H1 (cell line): ENCODE data around the gene GRID1. TPM values are rescaled to one million over a fixed set of nuclear protein-coding genes. Genes with fewer than 3 reads are reported as not detected.

Source experiments
- CTCF ChIA-PET: fragments of 300-600 bp; sonication (Branson Sonifier 250); formaldehyde crosslinking; loops from one replicate; lab custom pipeline; 2021; ENCODE audit not compliant: partially characterized antibody; lab: Charles Lee
- POLR2A ChIA-PET: fragments of 300-600 bp; sonication (Branson Sonifier 250); formaldehyde crosslinking; loops from one replicate; lab custom pipeline; 2021; ENCODE audit warnings: inconsistent platforms; ENCODE audit not compliant: partially characterized antibody; lab: Charles Lee
- DNase-seq, 2 experiments: peaks; one replicate each; pipeline versions ENCODE4 v3.0.0 to v3.0.0-alpha.2; 2010 to 2022; ENCODE audit warnings: low spot score in 2 of 2, low read depth in 1 of 2, mixed read lengths in 1 of 2
- FAIRE-seq: peaks from 2 replicates; lab custom pipeline; 2011; peaks lifted over from hg19 to GRCh38; lab: Jason Lieb, UNC
- H2AFZ ChIP-seq: 2 replicates; pipeline ENCODE4 v1.8.1; 2012; ENCODE audit warnings: low read length, inconsistent platforms
- H2AK5ac ChIP-seq: 2 replicates; pipeline ENCODE4 v1.6.1; 2013; ENCODE audit warnings: low read depth, low read length
- H2BK120ac ChIP-seq: replicated peaks from 2 replicates; pipeline ENCODE3; 2013; ENCODE audit warnings: low read depth, low read length, inconsistent platforms
- H2BK12ac ChIP-seq: 2 replicates; pipeline ENCODE4 v1.6.1; 2013; ENCODE audit warnings: low read depth, low read length
- H2BK15ac ChIP-seq: 2 replicates; pipeline ENCODE4 v1.6.1; 2013; ENCODE audit warnings: low read length
- H2BK20ac ChIP-seq: 2 replicates; pipeline ENCODE4 v1.6.1; 2013; ENCODE audit warnings: low read length
- H2BK5ac ChIP-seq: 2 replicates; pipeline ENCODE4 v1.6.1; 2013; ENCODE audit warnings: low read depth, low read length
- H3K14ac ChIP-seq: 2 replicates; pipeline ENCODE4 v1.6.1; 2013; ENCODE audit warnings: inconsistent platforms; ENCODE audit not compliant: insufficient read length
- H3K18ac ChIP-seq: 2 replicates; pipeline ENCODE4 v1.6.1; 2013; ENCODE audit warnings: low read length; ENCODE audit errors: extremely low read depth
- H3K23ac ChIP-seq: 2 replicates; pipeline ENCODE4 v1.6.1; 2013; ENCODE audit warnings: inconsistent platforms; ENCODE audit not compliant: insufficient read length
- H3K23me2 ChIP-seq: 2 replicates; pipeline ENCODE4 v1.6.1; 2013; ENCODE audit warnings: low read depth, low read length
- H3K27ac ChIP-seq: 2 replicates; pipeline ENCODE4 v1.6.1; 2011; ENCODE audit warnings: low read depth, low read length, inconsistent platforms
- H3K27me3 ChIP-seq, 4 experiments: replicated peaks in 1 of 4; 1 replicate in 1 of 4; 2 replicates in 3 of 4; pipeline versions ENCODE4 v1.6.1 to v1.8.1; 2011 to 2013; ENCODE audit warnings: low read length in 3 of 4, mild to moderate bottlenecking in 3 of 4, inconsistent platforms in 2 of 4, mixed read lengths in 2 of 4, moderate library complexity in 1 of 4; ENCODE audit not compliant: control insufficient read depth in 3 of 4, insufficient read depth in 3 of 4; ENCODE audit errors: extremely low read depth in 1 of 4
- H3K36me3 ChIP-seq, 4 experiments: 2 replicates each; pipeline versions ENCODE4 v1.6.1 to v1.8.1; 2011 to 2013; ENCODE audit warnings: mild to moderate bottlenecking in 4 of 4, low read length in 3 of 4, moderate library complexity in 2 of 4, control low read depth in 1 of 4, inconsistent platforms in 1 of 4; ENCODE audit not compliant: insufficient read depth in 4 of 4, control insufficient read depth in 2 of 4
- H3K4ac ChIP-seq: replicated peaks from 2 replicates; pipeline ENCODE3; 2013; ENCODE audit warnings: low read length, low read depth, mixed read lengths, inconsistent platforms; ENCODE audit not compliant: insufficient read length
- H3K4me1 ChIP-seq, 4 experiments: replicated peaks in 1 of 4; 1 replicate in 1 of 4; 2 replicates in 3 of 4; pipeline versions ENCODE4 v1.6.1 to v1.8.1; 2011 to 2013; ENCODE audit warnings: low read length in 3 of 4, inconsistent platforms in 2 of 4, mixed read lengths in 1 of 4; ENCODE audit not compliant: insufficient read depth in 4 of 4, control insufficient read depth in 3 of 4
- H3K4me2 ChIP-seq, 2 experiments: 2 replicates each; pipeline versions ENCODE4 v1.6.1 to v1.8.1; 2011 to 2013; ENCODE audit warnings: low read depth in 2 of 2, low read length in 2 of 2, control low read depth in 1 of 2, inconsistent platforms in 1 of 2, mild to moderate bottlenecking in 1 of 2; ENCODE audit not compliant: insufficient read depth in 1 of 2
- H3K4me3 ChIP-seq, 4 experiments: fragments of 200-600, 300-600 bp in 1 of 4; sonication (generic), shearing (Covaris generic), sonication (Bioruptor Twin) in 1 of 4; 2 replicates each; pipeline versions ENCODE4 v1.5.1 to v1.8.1; 2011 to 2016; ENCODE audit warnings: low read length in 4 of 4, low read depth in 3 of 4, control low read depth in 2 of 4, inconsistent platforms in 2 of 4, mild to moderate bottlenecking in 2 of 4, mixed read lengths in 1 of 4, moderate library complexity in 1 of 4; ENCODE audit not compliant: insufficient read depth in 2 of 4; ENCODE audit errors: extremely low read depth in 1 of 4
- H3K56ac ChIP-seq: replicated peaks from 2 replicates; pipeline ENCODE3; 2013; ENCODE audit warnings: low read depth, mild to moderate bottlenecking, mixed read lengths, low read length, inconsistent platforms; ENCODE audit not compliant: insufficient read length
- H3K79me1 ChIP-seq: 2 replicates; pipeline ENCODE4 v1.6.1; 2013; ENCODE audit warnings: low read depth, low read length, control low read depth
- H3K79me2 ChIP-seq, 2 experiments: 2 replicates each; pipeline versions ENCODE4 v1.6.1 to v1.8.1; 2012 to 2013; ENCODE audit warnings: low read length in 2 of 2, mild to moderate bottlenecking in 2 of 2, inconsistent platforms in 1 of 2; ENCODE audit not compliant: insufficient read depth in 2 of 2, control insufficient read depth in 1 of 2
- H3K9ac ChIP-seq, 4 experiments: replicated peaks in 1 of 4; 1 replicate in 1 of 4; 2 replicates in 3 of 4; pipeline versions ENCODE4 v1.6.1 to v1.8.1; 2011 to 2013; ENCODE audit warnings: low read depth in 3 of 4, low read length in 3 of 4, control low read depth in 2 of 4, mild to moderate bottlenecking in 2 of 4, moderate library complexity in 2 of 4, inconsistent platforms in 1 of 4; ENCODE audit errors: extremely low read depth in 1 of 4
- H3K9me3 ChIP-seq, 2 experiments: 2 replicates each; pipeline versions ENCODE4 v1.6.1 to v1.8.1; 2012 to 2013; ENCODE audit warnings: mild to moderate bottlenecking in 2 of 2, moderate library complexity in 2 of 2, control low read depth in 1 of 2, inconsistent platforms in 1 of 2, low read depth in 1 of 2, low read length in 1 of 2, mixed read lengths in 1 of 2; ENCODE audit not compliant: insufficient read depth in 2 of 2
- H4K20me1 ChIP-seq, 2 experiments: replicated peaks in 1 of 2; 2 replicates each; pipeline versions ENCODE3 to v1.8.1; 2011 to 2013; ENCODE audit warnings: inconsistent platforms in 2 of 2, low read length in 2 of 2, mild to moderate bottlenecking in 1 of 2; ENCODE audit not compliant: insufficient read depth in 2 of 2, control insufficient read depth in 1 of 2
- H4K5ac ChIP-seq: 2 replicates; pipeline ENCODE4 v1.6.1; 2013; ENCODE audit warnings: low read length, low read depth, mixed read lengths, inconsistent platforms; ENCODE audit not compliant: insufficient read length
- H4K8ac ChIP-seq: 2 replicates; pipeline ENCODE4 v1.8.0; 2013; ENCODE audit warnings: mild to moderate bottlenecking, moderate library complexity, low read length, inconsistent platforms; ENCODE audit not compliant: insufficient read depth; ENCODE audit errors: extremely low read depth
- H4K91ac ChIP-seq: replicated peaks from 2 replicates; pipeline ENCODE3; 2013; ENCODE audit warnings: low read length, mixed read lengths, inconsistent platforms; ENCODE audit not compliant: insufficient read length
- CHD1 ChIP-seq: IDR thresholded peaks from 2 replicates; pipeline ENCODE4 v1.6.1; 2012; ENCODE audit warnings: low read depth, low read length, improper control_type of control experiment
- CREB1 ChIP-seq: IDR thresholded peaks from 2 replicates; pipeline ENCODE4 v1.6.1; 2012; ENCODE audit warnings: inconsistent platforms
- CTBP2 ChIP-seq: IDR thresholded peaks from 2 replicates; pipeline ENCODE4 v1.7.0; 2011; ENCODE audit warnings: borderline replicate concordance, mild to moderate bottlenecking, moderate library complexity, mixed read lengths, low read length; ENCODE audit not compliant: insufficient read depth, insufficient read length
- EP300 ChIP-seq, 2 experiments: IDR thresholded peaks; 1 replicate in 1 of 2; 2 replicates in 1 of 2; pipeline ENCODE4 v1.6.1; 2011 to 2012; ENCODE audit warnings: low read depth in 2 of 2, low read length in 2 of 2, mild to moderate bottlenecking in 2 of 2, borderline replicate concordance in 1 of 2, inconsistent platforms in 1 of 2, moderate library complexity in 1 of 2
- EZH2 ChIP-seq: fragments of 200-600 bp; sonication (generic); IDR thresholded peaks from 2 replicates; pipeline ENCODE4 v1.7.1; 2012; ENCODE audit warnings: low read depth, mild to moderate bottlenecking, moderate library complexity, low read length, inconsistent platforms; ENCODE audit not compliant: severe bottlenecking
- FOSL1 ChIP-seq: IDR thresholded peaks from 2 replicates; pipeline ENCODE4 v1.6.1; 2011; ENCODE audit warnings: mild to moderate bottlenecking, low read depth, low read length, moderate library complexity; ENCODE audit not compliant: insufficient read depth
- JUND ChIP-seq: IDR thresholded peaks from 2 replicates; pipeline ENCODE4 v1.6.1; 2011; ENCODE audit warnings: mild to moderate bottlenecking, improper control_type of control experiment, low read length
- MAX ChIP-seq: IDR thresholded peaks from 2 replicates; pipeline ENCODE4 v1.6.1; 2012; ENCODE audit warnings: inconsistent platforms
- RFX5 ChIP-seq: IDR thresholded peaks from 2 replicates; pipeline ENCODE4 v1.6.1; 2011; ENCODE audit warnings: low read depth, low read length, improper control_type of control experiment, borderline replicate concordance
- RNF2 ChIP-seq: fragments of 200-900, 300-1000 bp; sonication (generic); IDR thresholded peaks from 2 replicates; pipeline ENCODE4 v1.7.1; 2016; ENCODE audit warnings: borderline replicate concordance, low read depth, mild to moderate bottlenecking, antibody characterized with exemption, low read length; ENCODE audit not compliant: poor library complexity, severe bottlenecking; ENCODE audit errors: missing control alignments
- SRF ChIP-seq: IDR thresholded peaks from 2 replicates; pipeline ENCODE4 v1.6.1; 2011; ENCODE audit warnings: mild to moderate bottlenecking, low read depth, low read length, moderate library complexity
- TAF7 ChIP-seq: optimal IDR thresholded peaks from 2 replicates; pipeline ENCODE3; 2011; ENCODE audit warnings: low read depth, mild to moderate bottlenecking, inconsistent platforms, low read length, moderate library complexity, borderline replicate concordance
- TCF12 ChIP-seq: IDR thresholded peaks from 2 replicates; pipeline ENCODE4 v1.6.1; 2011; ENCODE audit warnings: low read depth, mild to moderate bottlenecking, low read length
- YY1 ChIP-seq: IDR thresholded peaks from 2 replicates; pipeline ENCODE4 v1.6.1; 2011; ENCODE audit warnings: low read depth, mild to moderate bottlenecking, low read length
- ZNF274 ChIP-seq: IDR thresholded peaks from 2 replicates; pipeline ENCODE4 v1.7.0; 2012; ENCODE audit warnings: low read length, borderline replicate concordance; ENCODE audit errors: extremely low read depth
- polyA plus RNA-seq, 7 experiments: library from polyadenylated mRNA; depleted of rRNA in 3 of 7; stranded (reverse) in 5 of 7; unstranded in 2 of 7; fragments of >200 nt in 5 of 7; fragments of 200-250 nt in 2 of 7; gene quantifications; 1 replicate in 5 of 7; 2 replicates in 1 of 7; 4 replicates in 1 of 7; pipeline versions ENCODE4 v1.2.1 to v1.2.3, GENCODE V29; 2011 to 2013; ENCODE audit warnings: missing spikeins in 2 of 7, mixed read lengths in 2 of 7
- total RNA-seq: library from RNA; stranded (reverse); fragmentation: NEBNext Ultra II Directional; extraction: Animal tissue kit (Norgen Biotek cat#: 25700); gene quantifications from 2 replicates; pipeline ENCODE4 v1.2.1, GENCODE V29; 2021

Gene GRID1
- total and polyA plus RNA-seq, 2 of the 8 experiments (the other 6 are each of a cell fraction or from before 2014, with no cell fraction given) = 0.22 to 0.30 TPM

- no peak overlapping the region for H4K8ac ChIP-seq
- no peaks in the 10 kb centered on the region for H3K27me3 ChIP-seq
- no peaks in the 10 kb centered on the region for H3K79me1 ChIP-seq
- DNase-seq (no peak), FAIRE-seq (no peak)
- H2BK12ac ChIP-seq = no peak overlapping the region
- H2BK120ac ChIP-seq = no peak overlapping the region
- no peak overlapping the region for H4K91ac ChIP-seq
- H3K9me3 ChIP-seq = no peaks in the 10 kb centered on the region
- H2BK5ac ChIP-seq = no peak overlapping the region
- POLR2A ChIA-PET = no interaction called here
- H2AK5ac ChIP-seq = no peak overlapping the region
- no peaks in the 10 kb centered on the region for H4K20me1 ChIP-seq
- no peak overlapping the region for H3K56ac ChIP-seq
- H3K4me2 ChIP-seq = no peak overlapping the region
- H2BK20ac ChIP-seq = no peak overlapping the region
- no peak overlapping the region for H4K5ac ChIP-seq
- CTCF ChIA-PET = interaction anchor here (1.3 kb wide), 2 partner anchors 15 to 160 kb away, joined by 6 read pairs; no protein-coding TSS in a partner anchor
- H3K79me2 ChIP-seq = no peaks in the 10 kb centered on the region
- H3K4ac ChIP-seq = no peak overlapping the region
- no peaks in the 10 kb centered on the region for H3K23me2 ChIP-seq
- no peaks in the 10 kb centered on the region for H3K36me3 ChIP-seq
- H3K23ac ChIP-seq = no peak overlapping the region
- no peak overlapping the region for H3K18ac ChIP-seq
- peaks cover 0 to 4% (median 0%) of the 10 kb centered on the region in 4 experiments; a peak in 1 of 7 replicates for H3K4me1 ChIP-seq
- H2AFZ ChIP-seq = no peak overlapping the region
- no peak overlapping the region for H3K9ac ChIP-seq
- no peak overlapping the region for H2BK15ac ChIP-seq
- no peak overlapping the region for H3K14ac ChIP-seq
- H3K4me3 ChIP-seq = no peak overlapping the region
- no peak overlapping the region for H3K27ac ChIP-seq
- TF ChIP-seq ZNF274 (no peak), TAF7 (no peak), CTBP2 (no peak), FOSL1 (no peak), MAX (no peak), RFX5 (no peak), EZH2 (no peak), YY1 (no peak), CREB1 (no peak), JUND (no peak), RNF2 (no peak), CHD1 (no peak), TCF12 (no peak), SRF (no peak), EP300 (IDR thresholded peaks at IDR 0.05; ENCODE audit: borderline replicate concordance in 1 of 2, low read depth in 2 of 2, low read length in 2 of 2) (no peak)
Measured at GRCh38 chr10:85979598-85979997, 387.0 kb downstream of the GRID1 start.
